GM12878 (cell line): Measurements from ENCODE around the gene ADAMTSL3. TPM values are rescaled to one million over a fixed set of nuclear protein-coding genes. Genes with fewer than 3 reads are reported as not detected.

Source experiments
- ATAC-seq: fragments of 200-7000 bp; cut with Tn5 transposase; 3 replicates; pipeline ENCODE4 v1.9.1; 2020; ENCODE audit warnings: mild to moderate bottlenecking, moderate library complexity
- BruUV-seq: library from RNA; stranded (reverse); fragments of 400-500 nt; replicated peaks from 2 replicates; lab custom pipeline; 2021; lab: Mats Ljungman, UMichigan
- CTCF ChIA-PET: fragments of 300-600 bp; sonication (Branson Sonifier 250); formaldehyde crosslinking; extraction: SDS; loops from one replicate; lab custom pipeline; 2021; ENCODE audit warnings: inconsistent platforms; lab: Yijun Ruan, JAX
- POLR2A ChIA-PET: fragments of 350-600 bp; formaldehyde crosslinking; extraction: SDS; loops from one replicate; lab custom pipeline; 2021; ENCODE audit warnings: inconsistent platforms; lab: Charles Lee
- RAD21 ChIA-PET: fragments of 300-600 bp; sonication (Branson Sonifier 250); formaldehyde crosslinking; loops from one replicate; lab custom pipeline; 2023; ENCODE audit warnings: antibody characterized with exemption; ENCODE audit not compliant: unreplicated experiment; lab: Charles Lee
- SMC1A ChIA-PET: fragments of 300-600 bp; sonication (Branson Sonifier 250); formaldehyde crosslinking; loops from one replicate; lab custom pipeline; 2023; ENCODE audit not compliant: unreplicated experiment, uncharacterized antibody; lab: Charles Lee
- DNase-seq: peaks from one replicate; pipeline ENCODE4 v3.0.0-alpha.2; 2011; ENCODE audit warnings: low read depth, low spot score
- FAIRE-seq: peaks from 3 replicates; lab custom pipeline; 2011; peaks lifted over from hg19 to GRCh38; lab: Jason Lieb, UNC
- H2AFZ ChIP-seq: 2 replicates; pipeline ENCODE4 v1.6.0; 2011; ENCODE audit warnings: low read depth, low read length, control low read depth; ENCODE audit not compliant: control insufficient read depth
- H3K27ac ChIP-seq: 2 replicates; pipeline ENCODE4 v1.5.1; 2011; ENCODE audit warnings: control low read depth; ENCODE audit not compliant: control insufficient read depth, insufficient read depth
- H3K27me3 ChIP-seq, 2 experiments: replicated peaks in 1 of 2; 2 replicates each; pipeline versions ENCODE4 v1.6.0 to v1.6.1; 2011; ENCODE audit warnings: low read length in 1 of 2; ENCODE audit not compliant: control insufficient read depth in 2 of 2, insufficient read depth in 2 of 2
- H3K36me3 ChIP-seq, 2 experiments: 2 replicates each; pipeline ENCODE4 v1.5.1; 2011; ENCODE audit warnings: low read length in 1 of 2; ENCODE audit not compliant: control insufficient read depth in 2 of 2, insufficient read depth in 2 of 2
- H3K4me1 ChIP-seq: 2 replicates; pipeline ENCODE4 v1.6.1; 2011; ENCODE audit warnings: mild to moderate bottlenecking, low read length, moderate library complexity, mixed read lengths; ENCODE audit not compliant: control insufficient read depth, insufficient read depth
- H3K4me2 ChIP-seq: 2 replicates; pipeline ENCODE4 v1.6.0; 2011; ENCODE audit warnings: control low read depth; ENCODE audit not compliant: control insufficient read depth, insufficient read depth
- H3K4me3 ChIP-seq: fragments of 200-600 bp; sonication (generic); 2 replicates; pipeline ENCODE4 v1.5.1; 2016
- H3K79me2 ChIP-seq: 2 replicates; pipeline ENCODE4 v1.6.0; 2011; ENCODE audit warnings: low read length; ENCODE audit not compliant: control insufficient read depth, insufficient read depth
- H3K9ac ChIP-seq: 2 replicates; pipeline ENCODE4 v1.8.0; 2011; ENCODE audit warnings: low read length, control low read depth, mixed read lengths; ENCODE audit not compliant: control insufficient read depth, insufficient read depth
- H3K9me3 ChIP-seq: replicated peaks from 3 replicates; pipeline ENCODE4 v1.5.1; 2011; ENCODE audit warnings: mild to moderate bottlenecking, low read length; ENCODE audit not compliant: control insufficient read depth, insufficient read depth
- H4K20me1 ChIP-seq: 2 replicates; pipeline ENCODE4 v1.6.0; 2011; ENCODE audit not compliant: control insufficient read depth, insufficient read depth
- BCL11A ChIP-seq: IDR thresholded peaks from 2 replicates; pipeline ENCODE4 v1.6.1; 2011; ENCODE audit warnings: low read depth, low read length
- BMI1 ChIP-seq: fragments of 450-650 bp; IDR thresholded peaks from 2 replicates; pipeline ENCODE4 v1.6.1; 2016; ENCODE audit warnings: mild to moderate bottlenecking, moderate library complexity, borderline replicate concordance
- CEBPB ChIP-seq, 2 experiments: fragments of 150-350 bp in 1 of 2; IDR thresholded peaks; 2 replicates each; pipeline ENCODE4 v1.6.1; 2012 to 2014; ENCODE audit warnings: low read depth in 2 of 2, low read length in 2 of 2, borderline replicate concordance in 1 of 2, inconsistent platforms in 1 of 2
- CHD4 ChIP-seq: fragments of 200-600 bp; sonication (generic); IDR thresholded peaks from 2 replicates; pipeline ENCODE4 v1.6.1; 2016; ENCODE audit warnings: mild to moderate bottlenecking
- CREB1 ChIP-seq: IDR thresholded peaks from 2 replicates; pipeline ENCODE4 v1.6.1; 2012; ENCODE audit warnings: low read depth, mild to moderate bottlenecking, inconsistent platforms
- IKZF2 ChIP-seq, 2 experiments: fragments of 450-650 bp; IDR thresholded peaks; 2 replicates each; pipeline ENCODE4 v1.6.1; 2017; ENCODE audit warnings: mild to moderate bottlenecking in 2 of 2, moderate library complexity in 2 of 2
- IRF4 ChIP-seq: IDR thresholded peaks from 2 replicates; pipeline ENCODE4 v1.6.1; 2011; ENCODE audit warnings: low read depth, low read length
- IRF5 ChIP-seq: fragments of 450-650 bp; IDR thresholded peaks from 2 replicates; pipeline ENCODE4 v1.6.1; 2017; ENCODE audit warnings: borderline replicate concordance
- JUND ChIP-seq: IDR thresholded peaks from 2 replicates; pipeline ENCODE4 v1.6.1; 2012; ENCODE audit warnings: low read depth, mild to moderate bottlenecking, low read length, improper control_type of control experiment, moderate library complexity
- PRDM15 ChIP-seq: fragments of 450-650 bp; formaldehyde crosslinking; IDR thresholded peaks from 2 replicates; pipeline ENCODE4 v1.4.0; 2020; ENCODE audit warnings: mild to moderate bottlenecking, moderate library complexity
- RB1 ChIP-seq: fragments of 450-650 bp; formaldehyde crosslinking; IDR thresholded peaks from 2 replicates; pipeline ENCODE4 v1.6.1; 2017; ENCODE audit warnings: mild to moderate bottlenecking, borderline replicate concordance
- TARDBP ChIP-seq: IDR thresholded peaks from 2 replicates; pipeline ENCODE4 v1.6.1; 2016; ENCODE audit warnings: borderline replicate concordance
- TCF12 ChIP-seq: IDR thresholded peaks from 2 replicates; pipeline ENCODE4 v1.6.1; 2011; ENCODE audit warnings: low read depth, mild to moderate bottlenecking, low read length
- ZNF24 ChIP-seq: fragments of 450-650 bp; IDR thresholded peaks from 2 replicates; pipeline ENCODE4 v1.6.1; 2017; ENCODE audit warnings: antibody characterized with exemption, mild to moderate bottlenecking
- WGBS: methylation state at CpG from one replicate; pipeline ENCODE4 v1.1.6; 2016; ENCODE audit warnings: low lambda C conversion rate; ENCODE audit not compliant: insufficient replicate concordance, insufficient coverage; ENCODE audit errors: missing lambda C conversion rate; 5-methylcytosine and 5-hydroxymethylcytosine counted together
- in situ Hi-C: fragments of 300-500 bp; cut with MboI; formaldehyde crosslinking; loops from 9 replicates; pipeline ENCODE4 v1.14.3; 2018; ENCODE audit warnings: mixed read lengths
- intact Hi-C: fragments of 100-400 bp; cut with micrococcal nuclease; formaldehyde crosslinking; loops from one replicate; pipeline ENCODE4 v1.14.2; 2022; ENCODE audit not compliant: unreplicated experiment
- polyA plus RNA-seq, 11 experiments: library from polyadenylated mRNA; depleted of rRNA in 4 of 11; unstranded in 6 of 11; stranded (reverse) in 5 of 11; fragments of >200 nt; fragmentation: Nextera tagmentation in 4 of 11; fragmentation: Illumina TruSeq in 1 of 11; extraction: Ambion mirVana in 4 of 11; extraction: Trizol in 1 of 11; gene quantifications; 1 replicate in 1 of 11; 2 replicates in 10 of 11; pipeline versions ENCODE4 v1.2.1 to v1.2.3, GENCODE V29; 2011 to 2016; ENCODE audit warnings: inconsistent platforms in 2 of 11, missing spikeins in 2 of 11, low read depth in 1 of 11
- total RNA-seq, 4 experiments: library from RNA; depleted of rRNA in 3 of 4; stranded (reverse); fragments of >200 nt in 3 of 4; fragmentation: Illumina TruSeq in 1 of 4; extraction: Trizol in 1 of 4; gene quantifications; 2 replicates each; pipeline versions ENCODE4 v1.2.1 to v1.2.3, GENCODE V29; 2013 to 2021

Gene ADAMTSL3
- total and polyA plus RNA-seq, 10 of the 15 experiments (the other 5 are each of a cell fraction or from before 2014, with no cell fraction given) = 0.01 to 0.28 (median 0.13) TPM

- no peak for ATAC-seq
- POLR2A ChIA-PET = no interaction called here
- CTCF ChIA-PET = interaction anchor here (1.0 to 1.8 kb wide), 2 partner anchors 21 to 51 kb away, joined by 3 to 7 read pairs; no protein-coding TSS in a partner anchor
- no peaks in the 10 kb centered on the region for H4K20me1 ChIP-seq
- TF ChIP-seq ZNF24 = no peak
- no peak for TF ChIP-seq BCL11A
- TF ChIP-seq CHD4 = no peak
- TF ChIP-seq TARDBP = no peak
- TF ChIP-seq BMI1 = no peak
- no peak for TF ChIP-seq IRF4
- no peak for TF ChIP-seq IRF5
- no peak for TF ChIP-seq PRDM15 (CRISPR knock-in tag)
- TF ChIP-seq IKZF2 (IDR thresholded peaks at IDR 0.05) = no peak
- TF ChIP-seq RB1 = no peak
- no peak for TF ChIP-seq JUND
- TF ChIP-seq CEBPB (IDR thresholded peaks at IDR 0.05; ENCODE audit: borderline replicate concordance in 1 of 2, low read depth in 2 of 2, low read length in 2 of 2) = no peak
- TF ChIP-seq CREB1 = no peak
- no peak for TF ChIP-seq TCF12
- TF ChIP-seq, all 136 proteins: peak for 0
- DNase-seq (no peak), FAIRE-seq (no peak)
- Histone ChIP-seq H3K27ac (no peak overlapping the region), H3K4me1 (peaks cover 5% of the 10 kb centered on the region; the same call in 1 of the 2 replicates), H3K9ac (no peak overlapping the region), H2AFZ (no peak overlapping the region), H3K36me3 (no peaks in the 10 kb centered on the region), H3K27me3 (no peaks in the 10 kb centered on the region), H3K9me3 (no peaks in the 10 kb centered on the region), H3K79me2 (no peaks in the 10 kb centered on the region), H3K4me3 (no peak overlapping the region), H3K4me2 (no peak overlapping the region)
- BruUV-seq = no TSS peak
- intact Hi-C loops (no loop called here), in situ Hi-C loops (no loop called here)
- SMC1A ChIA-PET = interaction anchor here (0.6 to 1.0 kb wide), 4 partner anchors 14 to 580 kb away, joined by 3 read pairs; no protein-coding TSS in a partner anchor
- WGBS = 55% methylated on average over 4 of the region's 4 CpGs
- RAD21 ChIA-PET = no interaction called here
Measured at GRCh38 chr15:83869341-83869740, 215.4 kb downstream of the ADAMTSL3 start.
